ENCODE measurements around the gene RBM27. TPM values are rescaled to one million over a fixed set of nuclear protein-coding genes. Genes with fewer than 3 reads are reported as not detected.
"Not testable (repeated sequence)": the region's sequence is repeated elsewhere in the genome, so short reads cannot be mapped to it uniquely, and the experiment has no call there.

The RBM27 gene
- total RNA-seq, 4 donors from 2014 or later: 13.4 to 15.4 (median 13.9) TPM

DNA sequence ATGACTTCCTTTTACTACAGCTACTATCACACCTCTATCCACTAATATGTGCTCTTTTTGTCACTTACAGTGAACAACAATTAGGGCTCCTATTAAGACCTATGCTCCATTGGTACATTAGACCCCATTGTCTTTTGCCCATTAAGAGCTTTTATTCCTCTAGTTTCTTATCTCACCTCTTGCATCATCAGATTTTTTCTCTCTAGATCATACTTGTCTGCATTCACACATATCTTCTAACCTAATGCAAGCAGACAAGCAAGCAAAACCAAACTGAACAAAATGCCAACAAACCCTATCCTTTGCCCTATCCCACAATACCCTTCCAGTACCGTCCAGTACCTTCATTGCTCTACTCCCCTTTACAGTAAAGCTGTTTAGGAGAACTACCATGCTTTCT, 10.1 kb upstream of the RBM27 start:
- no peak overlapping the region for H3K4me3 ChIP-seq
- ATAC-seq: no peak
- no peaks in the 10 kb centered on the region for H3K27me3 ChIP-seq
- no peak for DNase-seq
- no peak for TF ChIP-seq POLR2A (IDR thresholded peaks at IDR 0.05)
- TF ChIP-seq, protein P1, sequence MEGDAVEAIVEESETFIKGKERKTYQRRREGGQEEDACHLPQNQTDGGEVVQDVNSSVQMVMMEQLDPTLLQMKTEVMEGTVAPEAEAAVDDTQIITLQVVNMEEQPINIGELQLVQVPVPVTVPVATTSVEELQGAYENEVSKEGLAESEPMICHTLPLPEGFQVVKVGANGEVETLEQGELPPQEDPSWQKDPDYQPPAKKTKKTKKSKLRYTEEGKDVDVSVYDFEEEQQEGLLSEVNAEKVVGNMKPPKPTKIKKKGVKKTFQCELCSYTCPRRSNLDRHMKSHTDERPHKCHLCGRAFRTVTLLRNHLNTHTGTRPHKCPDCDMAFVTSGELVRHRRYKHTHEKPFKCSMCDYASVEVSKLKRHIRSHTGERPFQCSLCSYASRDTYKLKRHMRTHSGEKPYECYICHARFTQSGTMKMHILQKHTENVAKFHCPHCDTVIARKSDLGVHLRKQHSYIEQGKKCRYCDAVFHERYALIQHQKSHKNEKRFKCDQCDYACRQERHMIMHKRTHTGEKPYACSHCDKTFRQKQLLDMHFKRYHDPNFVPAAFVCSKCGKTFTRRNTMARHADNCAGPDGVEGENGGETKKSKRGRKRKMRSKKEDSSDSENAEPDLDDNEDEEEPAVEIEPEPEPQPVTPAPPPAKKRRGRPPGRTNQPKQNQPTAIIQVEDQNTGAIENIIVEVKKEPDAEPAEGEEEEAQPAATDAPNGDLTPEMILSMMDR (IDR thresholded peaks at IDR 0.05 in 4 of 5, conservative IDR thresholded peaks at IDR 0.05 in 1 of 5): no peak
- intact Hi-C loops (cut with DNase I; ENCODE audit: low total_unique reads) (no loop called here), in situ Hi-C loops (cut with MboI; ENCODE audit: low sequenced_read_pairs in 4 of 4) (loop anchor here in 3 of 4 donors (25.0 kb wide), 1 partner anchor 244 kb away; the partner anchor contains the start of gene TCERG1 (in 3 of the 3))
- H3K36me3 ChIP-seq: no peaks in the 10 kb centered on the region
- no peaks in the 10 kb centered on the region for H3K9me3 ChIP-seq
- H3K4me1 ChIP-seq: no peaks in the 10 kb centered on the region
- no peak overlapping the region for H3K27ac ChIP-seq

DNA sequence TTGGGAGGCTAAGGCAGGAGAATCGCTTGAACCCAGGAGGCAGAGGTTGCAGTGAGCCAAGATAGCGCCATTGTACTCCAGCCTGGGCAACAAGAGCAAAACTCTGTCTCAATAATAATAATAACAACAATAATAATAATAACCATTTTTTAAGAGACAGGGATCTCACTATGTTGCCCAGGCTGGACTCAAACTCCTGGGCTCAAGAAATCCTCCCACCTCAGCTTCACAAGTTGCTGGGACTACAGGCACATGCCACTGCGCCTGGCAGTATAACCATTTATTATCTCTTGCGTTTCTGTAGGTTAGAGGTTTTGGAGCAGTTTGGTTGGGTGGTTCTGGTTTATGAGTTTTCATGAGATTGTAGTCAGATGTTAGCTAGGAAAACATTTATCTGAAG, 8.4 kb upstream of the RBM27 start:
- H3K36me3 ChIP-seq; H3K27me3 ChIP-seq; H3K4me1 ChIP-seq; DNase-seq; H3K4me3 ChIP-seq; intact Hi-C loops (cut with DNase I; ENCODE audit: low total_unique reads); H3K9me3 ChIP-seq; ATAC-seq; H3K27ac ChIP-seq: not testable (repeated sequence)
- in situ Hi-C loops (cut with MboI; ENCODE audit: low sequenced_read_pairs in 4 of 4): loop anchor here in 3 of 4 donors (25.0 kb wide), 1 partner anchor 242 kb away; the partner anchor contains the start of gene TCERG1 (in 3 of the 3)

DNA sequence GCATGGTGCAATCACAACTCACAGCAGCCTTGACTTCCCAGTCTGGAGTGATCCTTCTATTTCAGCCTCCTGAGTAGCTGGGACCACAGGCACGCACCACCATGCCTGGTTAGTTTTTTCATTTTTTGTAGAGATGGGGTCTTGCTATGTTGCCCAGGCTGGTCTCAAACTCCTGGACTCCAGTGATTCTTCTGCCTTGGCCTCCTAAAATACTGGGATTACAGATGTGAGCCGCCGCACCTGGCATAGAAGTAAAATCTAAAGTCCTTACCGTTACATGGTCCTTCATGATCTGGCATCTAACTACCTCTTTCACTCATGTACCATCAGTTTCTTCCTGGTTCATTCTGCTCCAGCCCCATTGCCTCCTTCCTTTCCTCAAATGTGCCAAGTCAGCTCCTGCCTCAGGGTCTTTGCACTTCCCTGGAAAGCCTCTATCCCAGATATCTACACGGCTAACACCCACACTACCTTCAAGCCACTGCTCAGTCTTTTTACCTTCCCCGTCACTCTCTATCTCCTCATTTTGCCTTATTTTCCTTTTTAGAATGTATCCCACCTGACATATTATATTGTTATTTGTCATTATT, 6.9 kb upstream of the RBM27 start:
- intact Hi-C loops (cut with DNase I; ENCODE audit: low total_unique reads): no loop called here

DNA sequence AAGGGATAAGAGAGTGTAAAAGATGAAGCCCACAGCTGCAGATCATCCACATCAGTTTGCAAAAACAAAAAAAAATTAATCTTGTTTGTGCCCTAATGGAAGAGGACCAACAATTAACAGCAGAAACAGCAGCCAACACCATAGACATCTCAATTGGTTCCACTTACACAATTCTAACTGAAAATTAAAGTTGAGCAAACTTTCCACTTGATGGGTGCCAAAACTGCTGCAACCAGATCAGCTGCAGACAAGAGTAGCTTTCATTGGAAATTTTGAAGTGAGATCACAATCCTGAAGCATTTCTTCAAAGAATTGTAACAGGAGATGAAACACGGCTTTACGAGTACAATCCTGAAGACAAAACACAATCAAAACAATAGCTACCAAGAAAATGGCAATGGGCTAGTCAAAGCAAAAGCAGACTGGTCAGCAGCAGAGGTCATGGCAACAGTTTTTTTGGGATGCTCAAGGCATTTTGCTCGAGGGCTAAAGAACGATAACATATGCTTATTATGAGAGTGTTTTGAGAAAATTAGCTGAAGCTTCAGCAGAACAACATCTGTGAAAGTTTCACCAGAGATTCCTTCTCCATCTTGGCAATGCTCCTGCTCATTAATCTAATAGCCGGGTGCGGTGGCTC, 4.1 kb upstream of the RBM27 start:
- H3K27me3 ChIP-seq: no peaks in the 10 kb centered on the region
- intact Hi-C loops (cut with DNase I; ENCODE audit: low total_unique reads): no loop called here
- TF ChIP-seq, protein P1 (IDR thresholded peaks at IDR 0.05 in 4 of 5, conservative IDR thresholded peaks at IDR 0.05 in 1 of 5): no peak
- TF ChIP-seq POLR2A (IDR thresholded peaks at IDR 0.05): no peak
- peaks cover 0 to 7% of the 10 kb centered on the region in 2 donors for H3K4me1 ChIP-seq
- H3K27ac ChIP-seq: no peak overlapping the region
- no peak overlapping the region for H3K4me3 ChIP-seq
- DNase-seq (no peak), ATAC-seq (no peak)
- in situ Hi-C loops (cut with MboI; ENCODE audit: low sequenced_read_pairs in 4 of 4): loop anchor here in 3 of 4 donors (25.0 kb wide), 1 partner anchor 238 kb away; the partner anchor contains the start of gene TCERG1 (in 3 of the 3)
- no peaks in the 10 kb centered on the region for H3K9me3 ChIP-seq
- H3K36me3 ChIP-seq: no peaks in the 10 kb centered on the region

More for the DNA sequence above, 6.9 kb upstream of the RBM27 start:
- Histone ChIP-seq H3K36me3 (no peaks in the 10 kb centered on the region), H3K9me3 (no peaks in the 10 kb centered on the region), H3K27me3 (no peaks in the 10 kb centered on the region), H3K4me1 (no peaks in the 10 kb centered on the region), H3K4me3 (no peak overlapping the region), H3K27ac (no peak overlapping the region)
- ATAC-seq (no peak), DNase-seq (no peak)
- in situ Hi-C loops (cut with MboI; ENCODE audit: low sequenced_read_pairs in 4 of 4): loop anchor here in 3 of 4 donors (25.0 kb wide), 1 partner anchor 241 kb away; the partner anchor contains the start of gene TCERG1 (in 3 of the 3)
- TF ChIP-seq, protein P1 (IDR thresholded peaks at IDR 0.05 in 4 of 5, conservative IDR thresholded peaks at IDR 0.05 in 1 of 5): no peak
- no peak for TF ChIP-seq POLR2A (IDR thresholded peaks at IDR 0.05)

DNA sequence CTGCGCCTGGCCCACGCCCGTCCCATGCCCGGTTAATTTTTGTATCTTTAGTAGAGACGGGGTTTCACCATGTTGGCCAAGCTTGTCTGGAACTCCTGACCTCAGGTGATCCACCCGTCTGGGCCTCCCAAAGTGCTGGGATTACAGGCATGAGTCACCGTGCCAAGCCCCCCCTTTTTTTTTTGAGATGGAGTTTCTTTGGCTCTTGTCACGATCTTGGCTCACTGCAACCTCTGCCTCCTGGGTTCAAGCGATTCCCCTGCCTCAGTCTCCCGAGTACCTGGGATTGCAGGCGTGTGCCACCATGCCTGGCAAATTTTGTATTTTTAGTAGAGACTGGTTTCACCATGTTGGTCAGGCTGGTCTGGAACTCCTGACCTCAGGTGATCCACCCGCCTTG, 1.6 kb upstream of the RBM27 start:
- H3K9me3 ChIP-seq: not testable (repeated sequence)

More for the DNA sequence above, 1.6 kb upstream of the RBM27 start:
- ATAC-seq; H3K27me3 ChIP-seq; DNase-seq; H3K4me3 ChIP-seq; intact Hi-C loops (cut with DNase I; ENCODE audit: low total_unique reads); H3K27ac ChIP-seq; in situ Hi-C loops (cut with MboI; ENCODE audit: low sequenced_read_pairs in 4 of 4); H3K36me3 ChIP-seq: not testable (repeated sequence)
- peaks cover 24 to 32% of the 10 kb centered on the region in 2 donors for H3K4me1 ChIP-seq

Measured in gastrocnemius medialis (tissue), 4 donors.